Upper lobe of left lung (tissue), 6 donors: ENCODE measurements around the gene STX19. TPM values are rescaled to one million over a fixed set of nuclear protein-coding genes. Genes with fewer than 3 reads are reported as not detected.
A peak's percentile ranks its signal among the peaks of the same experiment; 100 is the strongest.

Source experiments
- ATAC-seq, 2 donors: fragments of 200-7000 bp; cut with Tn5 transposase; one replicate each; pipeline ENCODE4 v1.9.1; 2022; ENCODE audit warnings: mild to moderate bottlenecking in 2 of 2, moderate library complexity in 2 of 2; ENCODE audit not compliant: low FRiP score in 2 of 2
- DNase-seq, 2 donors: peaks; one replicate each; pipeline ENCODE4 v3.0.0-alpha.2; 2019 to 2020
- H3K27ac ChIP-seq, 4 donors: fragments of 200-600 bp; sonication (generic); one replicate each; pipeline ENCODE4 v1.5.1; 2016 to 2019
- H3K27me3 ChIP-seq, 4 donors: fragments of 200-600 bp; sonication (generic); one replicate each; pipeline ENCODE4 v1.5.1; 2017 to 2019
- H3K36me3 ChIP-seq, 4 donors: fragments of 200-600 bp; sonication (generic); one replicate each; pipeline ENCODE4 v1.5.1; 2016 to 2019
- H3K4me1 ChIP-seq, 4 donors: fragments of 200-600 bp; sonication (generic); one replicate each; pipeline ENCODE4 v1.5.1; 2018 to 2019
- H3K4me3 ChIP-seq, 4 donors: fragments of 200-600 bp; sonication (generic); one replicate each; pipeline ENCODE4 v1.5.1; 2017 to 2019; ENCODE audit warnings: mild to moderate bottlenecking in 2 of 4, moderate library complexity in 1 of 4
- H3K9me3 ChIP-seq, 4 donors: fragments of 200-600 bp; sonication (generic); one replicate each; pipeline ENCODE4 v1.5.1; 2018 to 2019
- CTCF ChIP-seq, 6 experiments: fragments of 450-650 bp in 4 of 6; fragments of 200-600 bp in 2 of 6; sonication (generic) in 2 of 6; IDR thresholded peaks; one replicate each; pipeline ENCODE4 v1.5.1; 2016 to 2019; ENCODE audit warnings: antibody characterized with exemption in 6 of 6
- EP300 ChIP-seq, 4 donors: sonication (generic); formaldehyde crosslinking; IDR thresholded peaks; one replicate each; pipeline ENCODE4 v1.5.1; 2017; ENCODE audit warnings: antibody characterized with exemption in 4 of 4, control low read depth in 2 of 4
- POLR2A ChIP-seq, 4 donors: fragments of 450-650 bp; IDR thresholded peaks; one replicate each; pipeline ENCODE4 v1.5.1; 2016 to 2017; ENCODE audit warnings: antibody characterized with exemption in 4 of 4, mild to moderate bottlenecking in 2 of 4
- POLR2AphosphoS5 ChIP-seq, 2 donors: sonication (generic); formaldehyde crosslinking; IDR thresholded peaks; one replicate each; pipeline ENCODE4 v1.5.1; 2017; ENCODE audit warnings: antibody characterized with exemption in 2 of 2
- WGBS, 2 donors: methylation state at CpG; one replicate each; pipeline ENCODE4 v1.1.5; 2017 to 2018; 5-methylcytosine and 5-hydroxymethylcytosine counted together
- total RNA-seq, 6 donors: library from RNA; depleted of rRNA in 4 of 6; stranded (reverse); fragments of >200 nt in 4 of 6; gene quantifications; one replicate each; pipeline versions ENCODE4 v1.1.0 to v1.2.1, GENCODE V29; 2016 to 2021
- donor health status: DM: no; HTN: no; CAD: no; lungs with moderate emphysema.
- donor health status: DM: no; HTN: yes; CAD: no; lungs with severe emphysema.

The STX19 gene
- total RNA-seq, 6 donors from 2014 or later = 1.1 to 4.9 (median 2.3) TPM; not detected in 2

GRCh38 chr3:94015025-94015424 lies 13.4 kb downstream of the STX19 start:
- ATAC-seq (no peak), DNase-seq (no peak)
- no peak overlapping the region for H3K27ac ChIP-seq
- 88 to 90% methylated on average over 1 of the region's 1 CpG for WGBS, 2 donors
- H3K27me3 ChIP-seq = no peaks in the 10 kb centered on the region
- no peaks in the 10 kb centered on the region for H3K9me3 ChIP-seq
- H3K36me3 ChIP-seq = peaks cover 0 to 2% (median 0%) of the 10 kb centered on the region in 4 donors
- H3K4me1 ChIP-seq = no peaks in the 10 kb centered on the region
- no peak overlapping the region for H3K4me3 ChIP-seq
- TF ChIP-seq POLR2AphosphoS5 (IDR thresholded peaks at IDR 0.05) (no peak), CTCF (IDR thresholded peaks at IDR 0.05) (no peak), EP300 (IDR thresholded peaks at IDR 0.05) (no peak), POLR2A (IDR thresholded peaks at IDR 0.05) (no peak)

DNA sequence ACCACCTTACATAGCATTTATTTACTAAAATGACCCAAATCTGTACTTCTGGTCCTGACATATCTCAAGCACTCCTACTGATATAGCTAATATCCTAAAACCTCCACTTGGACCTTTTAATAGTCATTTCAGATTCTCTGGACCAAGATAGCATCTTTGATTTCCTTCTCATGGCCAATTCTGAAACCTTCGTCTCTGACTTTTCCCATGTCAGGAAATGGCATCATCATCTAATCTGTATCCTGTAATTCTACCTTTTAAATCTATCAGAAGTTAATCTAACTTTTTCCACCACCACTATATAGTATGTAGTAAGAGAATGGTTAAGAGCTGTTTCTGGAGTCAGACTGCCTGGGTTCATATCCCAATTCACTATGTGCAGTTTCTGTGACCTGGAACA lies 16.2 kb downstream of the STX19 start:
- no peak for TF ChIP-seq EP300 (IDR thresholded peaks at IDR 0.05)
- no peak for TF ChIP-seq POLR2A (IDR thresholded peaks at IDR 0.05)
- TF ChIP-seq CTCF (IDR thresholded peaks at IDR 0.05) = no peak
- TF ChIP-seq POLR2AphosphoS5 (IDR thresholded peaks at IDR 0.05) = no peak
- ATAC-seq = no peak
- no peaks in the 10 kb centered on the region for H3K9me3 ChIP-seq
- DNase-seq = no peak
- H3K4me1 ChIP-seq = no peaks in the 10 kb centered on the region
- peaks cover 0 to 2% (median 0%) of the 10 kb centered on the region in 4 donors for H3K36me3 ChIP-seq
- WGBS, 2 donors = 52 to 67% methylated on average over 1 of the region's 1 CpG
- no peak overlapping the region for H3K27ac ChIP-seq
- no peak overlapping the region for H3K4me3 ChIP-seq
- H3K27me3 ChIP-seq = no peaks in the 10 kb centered on the region

GRCh38 chr3:94011233-94011711 lies 17.1 kb downstream of the STX19 start:
- H3K9me3 ChIP-seq = no peaks in the 10 kb centered on the region
- DNase-seq (no peak), ATAC-seq (peak in 1 of 2 donors; percentile 58)
- no peaks in the 10 kb centered on the region for H3K27me3 ChIP-seq
- peak overlapping the region in 1 of 4 donors; percentile 1 for H3K27ac ChIP-seq
- TF ChIP-seq EP300 (IDR thresholded peaks at IDR 0.05) (no peak), CTCF (IDR thresholded peaks at IDR 0.05) (no peak), POLR2A (IDR thresholded peaks at IDR 0.05) (no peak), POLR2AphosphoS5 (IDR thresholded peaks at IDR 0.05) (no peak)
- H3K4me1 ChIP-seq = no peaks in the 10 kb centered on the region
- WGBS, 2 donors = 78 to 81% methylated on average over 3 of the region's 3 CpGs
- no peak overlapping the region for H3K4me3 ChIP-seq
- H3K36me3 ChIP-seq = peaks cover 0 to 2% (median 0%) of the 10 kb centered on the region in 4 donors

- no peaks in the 10 kb centered on the region for H3K9me3 ChIP-seq
- TF ChIP-seq EP300 (IDR thresholded peaks at IDR 0.05) = no peak
- H3K27me3 ChIP-seq = no peaks in the 10 kb centered on the region
- no peak overlapping the region for H3K27ac ChIP-seq
- ATAC-seq (no peak), DNase-seq (no peak)
- peaks cover 0 to 2% (median 0%) of the 10 kb centered on the region in 4 donors for H3K36me3 ChIP-seq
- H3K4me3 ChIP-seq = no peak overlapping the region
- 90 to 99% methylated on average over 2 of the region's 2 CpGs for WGBS, 2 donors
- peaks cover 0 to 4% (median 0%) of the 10 kb centered on the region in 4 donors for H3K4me1 ChIP-seq
These were observed 18.8 kb downstream of the STX19 start for GRCh38 chr3:94009608-94010007.

DNA sequence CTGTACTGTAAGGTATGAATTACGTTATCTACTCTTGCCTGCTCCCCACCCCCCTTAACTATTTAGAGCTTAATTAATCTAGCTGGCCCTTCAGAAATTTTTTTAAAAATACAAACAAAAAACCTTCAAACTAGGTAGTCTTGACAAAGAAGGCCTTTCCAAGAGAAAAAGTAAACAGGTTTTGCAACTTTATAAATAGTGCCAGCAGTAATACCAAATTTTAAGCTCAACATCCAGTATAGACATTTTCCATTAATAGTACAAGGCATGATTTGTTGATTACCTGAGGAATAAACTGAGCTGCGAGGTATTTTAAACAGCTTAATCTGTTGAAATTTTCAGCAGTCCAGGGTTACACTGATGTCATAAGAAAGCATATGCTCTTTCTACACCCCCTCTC lies 20.1 kb downstream of the STX19 start:
- Histone ChIP-seq H3K27ac (no peak overlapping the region), H3K4me3 (no peak overlapping the region), H3K36me3 (no peaks in the 10 kb centered on the region), H3K27me3 (no peaks in the 10 kb centered on the region), H3K4me1 (peaks cover 0 to 12% (median 0%) of the 10 kb centered on the region in 4 donors), H3K9me3 (no peaks in the 10 kb centered on the region)
- 72 to 74% methylated on average over 2 of the region's 2 CpGs for WGBS, 2 donors
- DNase-seq (no peak), ATAC-seq (no peak)
- TF ChIP-seq POLR2A (IDR thresholded peaks at IDR 0.05) = no peak
- no peak for TF ChIP-seq POLR2AphosphoS5 (IDR thresholded peaks at IDR 0.05)
- TF ChIP-seq CTCF (IDR thresholded peaks at IDR 0.05) = no peak
- TF ChIP-seq EP300 (IDR thresholded peaks at IDR 0.05) = no peak
